Kidney (tissue), 14 donors: Measurements from ENCODE around the gene ARHGAP8. TPM values are rescaled to one million over a fixed set of nuclear protein-coding genes. Genes with fewer than 3 reads are reported as not detected.

Experiments
- DNase-seq, 5 donors: peaks; one replicate each; pipeline ENCODE4 v3.0.0-alpha.2; 2013 to 2020
- FAIRE-seq: peaks from 2 replicates; lab custom pipeline; 2012; peaks lifted over from hg19 to GRCh38; lab: Jason Lieb, UNC
- H3K27ac ChIP-seq, 2 donors: one replicate each; pipeline ENCODE4 v1.7.0; 2013; ENCODE audit warnings: low read depth in 2 of 2, low read length in 2 of 2, inconsistent platforms in 1 of 2
- H3K27me3 ChIP-seq: one replicate; pipeline ENCODE4 v1.7.1; 2013; ENCODE audit warnings: low read length, inconsistent platforms; ENCODE audit not compliant: control insufficient read depth, insufficient read depth
- H3K36me3 ChIP-seq, 3 donors: one replicate each; pipeline versions ENCODE4 v1.7.0 to v1.7.1; 2013; ENCODE audit warnings: low read length in 3 of 3, control low read depth in 1 of 3, inconsistent platforms in 1 of 3; ENCODE audit not compliant: insufficient read depth in 3 of 3, control insufficient read depth in 2 of 3
- H3K4me1 ChIP-seq, 3 donors: one replicate each; pipeline versions ENCODE4 v1.7.0 to v1.7.1; 2013; ENCODE audit warnings: low read length in 3 of 3, inconsistent platforms in 1 of 3, low read depth in 1 of 3; ENCODE audit not compliant: control insufficient read depth in 2 of 3, insufficient read depth in 2 of 3
- H3K4me3 ChIP-seq, 3 donors: one replicate each; pipeline versions ENCODE4 v1.7.0 to v1.8.1; 2013; ENCODE audit warnings: low read length in 3 of 3, control low read depth in 1 of 3, inconsistent platforms in 1 of 3
- H3K9ac ChIP-seq, 3 donors: one replicate each; pipeline versions ENCODE4 v1.7.0 to v1.7.1; 2013; ENCODE audit warnings: low read length in 3 of 3, control low read depth in 1 of 3, inconsistent platforms in 1 of 3
- H3K9me3 ChIP-seq, 3 donors: one replicate each; pipeline versions ENCODE4 v1.7.0 to v1.7.1; 2013; ENCODE audit warnings: low read length in 3 of 3, control low read depth in 1 of 3, inconsistent platforms in 1 of 3; ENCODE audit not compliant: control insufficient read depth in 2 of 3, insufficient read depth in 1 of 3
- intact Hi-C: fragments of 100-400 bp; cut with DNase I; formaldehyde crosslinking; loops from one replicate; pipeline ENCODE4 v1.11.1; 2022
- polyA plus RNA-seq: library from polyadenylated mRNA; stranded (reverse); fragments of 350-450 nt; fragmentation: Illumina TruSeq; extraction: RNeasy Lipid Tissue Mini Kit (QIAGEN cat#74804); gene quantifications from one replicate; pipeline ENCODE4 v1.2.3, GENCODE V29; 2014; ENCODE audit warnings: low read depth, low replicate concordance; ENCODE audit not compliant: insufficient read depth
- total RNA-seq: library from RNA; stranded (reverse); fragmentation: NEBNext Ultra II Directional; extraction: Animal tissue kit (Norgen Biotek cat#: 25700); gene quantifications from one replicate; pipeline ENCODE4 v1.2.1, GENCODE V29; 2021
- TF ChIP-seq, protein P1 (sequence below): IDR thresholded peaks from 3 replicates; pipeline ENCODE4 v1.5.1; 2012; ENCODE audit warnings: mild to moderate bottlenecking, moderate library complexity, borderline replicate concordance; ENCODE audit not compliant: insufficient read depth; ENCODE audit errors: extremely low read depth
- donor health status: control.
- donor health status: control.
- donor health status: control.
- donor health status: control.
- donor health status: control.
- donor health status: DM: yes; HTN: yes; CAD: no.
- donor health status: Normal renal cell carcinoma (clear cell type).

The ARHGAP8 gene
- total and polyA plus RNA-seq, 2 donors from 2014 or later = 30.2 to 35.7 TPM

DNA sequence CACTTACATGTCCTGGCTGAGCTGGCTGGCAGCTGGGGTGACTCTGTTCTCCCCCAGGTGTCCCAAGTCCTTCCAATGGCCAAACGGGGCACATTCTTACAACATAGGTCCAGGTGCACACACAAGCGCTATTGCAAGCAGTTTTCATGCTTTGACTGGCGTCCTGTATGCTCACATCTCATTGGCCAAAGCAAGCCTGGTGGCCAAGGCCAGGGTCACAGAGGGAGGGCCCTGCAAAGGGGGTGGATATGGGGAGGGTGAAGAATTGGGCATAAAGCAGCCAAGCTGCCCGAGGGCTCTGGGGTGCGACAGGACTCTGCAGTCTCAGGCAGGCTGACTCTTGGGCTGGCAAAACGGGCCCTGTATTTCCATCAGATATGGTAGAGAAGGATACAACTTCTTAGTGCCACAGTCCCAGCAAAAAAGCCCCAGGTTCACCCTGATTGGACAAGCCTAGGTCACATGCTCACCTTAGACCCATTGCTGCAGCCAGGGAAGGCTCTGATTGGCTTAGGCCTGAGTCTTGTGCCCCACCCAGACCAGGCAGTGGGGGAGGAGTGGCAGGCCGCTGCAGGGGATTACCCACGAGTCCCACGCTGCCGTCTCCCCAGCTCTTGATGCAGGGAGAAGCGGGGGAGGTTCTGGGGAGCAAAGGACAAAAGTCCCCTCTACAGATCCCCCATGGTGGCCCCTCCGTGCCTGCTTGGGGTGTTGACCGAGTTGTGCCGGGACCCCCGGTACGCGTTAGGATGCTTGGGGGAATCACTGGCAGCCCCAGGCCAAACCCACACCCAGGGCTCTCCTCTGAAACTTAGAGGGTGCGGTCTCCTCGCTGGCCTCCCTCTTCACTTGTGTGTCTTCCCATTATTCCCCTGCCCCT lies 110.8 kb downstream of the ARHGAP8 start:
- Histone ChIP-seq H3K9me3 (no peaks in the 10 kb centered on the region), H3K27ac (no peak overlapping the region), H3K27me3 (no peaks in the 10 kb centered on the region), H3K4me1 (no peaks in the 10 kb centered on the region), H3K36me3 (peaks cover 0 to 2% (median 0%) of the 10 kb centered on the region in 3 donors), H3K4me3 (no peak overlapping the region), H3K9ac (no peak overlapping the region)
- FAIRE-seq (no peak), DNase-seq (peak in 1 of 5 donors; percentile 66)
- TF ChIP-seq, protein P1, sequence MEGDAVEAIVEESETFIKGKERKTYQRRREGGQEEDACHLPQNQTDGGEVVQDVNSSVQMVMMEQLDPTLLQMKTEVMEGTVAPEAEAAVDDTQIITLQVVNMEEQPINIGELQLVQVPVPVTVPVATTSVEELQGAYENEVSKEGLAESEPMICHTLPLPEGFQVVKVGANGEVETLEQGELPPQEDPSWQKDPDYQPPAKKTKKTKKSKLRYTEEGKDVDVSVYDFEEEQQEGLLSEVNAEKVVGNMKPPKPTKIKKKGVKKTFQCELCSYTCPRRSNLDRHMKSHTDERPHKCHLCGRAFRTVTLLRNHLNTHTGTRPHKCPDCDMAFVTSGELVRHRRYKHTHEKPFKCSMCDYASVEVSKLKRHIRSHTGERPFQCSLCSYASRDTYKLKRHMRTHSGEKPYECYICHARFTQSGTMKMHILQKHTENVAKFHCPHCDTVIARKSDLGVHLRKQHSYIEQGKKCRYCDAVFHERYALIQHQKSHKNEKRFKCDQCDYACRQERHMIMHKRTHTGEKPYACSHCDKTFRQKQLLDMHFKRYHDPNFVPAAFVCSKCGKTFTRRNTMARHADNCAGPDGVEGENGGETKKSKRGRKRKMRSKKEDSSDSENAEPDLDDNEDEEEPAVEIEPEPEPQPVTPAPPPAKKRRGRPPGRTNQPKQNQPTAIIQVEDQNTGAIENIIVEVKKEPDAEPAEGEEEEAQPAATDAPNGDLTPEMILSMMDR = no peak
- intact Hi-C loops = no loop called here

- Histone ChIP-seq H3K9ac (no peak overlapping the region), H3K4me3 (no peak overlapping the region), H3K27me3 (no peaks in the 10 kb centered on the region), H3K9me3 (no peaks in the 10 kb centered on the region), H3K36me3 (peaks cover 0 to 2% (median 0%) of the 10 kb centered on the region in 3 donors), H3K27ac (no peak overlapping the region), H3K4me1 (no peaks in the 10 kb centered on the region)
- TF ChIP-seq, protein P1 = no peak
- intact Hi-C loops = no loop called here
- FAIRE-seq = no peak
- peak in 1 of 5 donors; percentile 71 for DNase-seq
These were observed 113.0 kb downstream of the ARHGAP8 start for GRCh38 chr22:44865193-44866057.

- Histone ChIP-seq H3K27ac (no peak overlapping the region), H3K4me1 (no peaks in the 10 kb centered on the region), H3K4me3 (no peak overlapping the region), H3K9me3 (peaks cover 0 to 2% (median 0%) of the 10 kb centered on the region in 3 donors), H3K9ac (no peak overlapping the region), H3K27me3 (no peaks in the 10 kb centered on the region), H3K36me3 (no peaks in the 10 kb centered on the region)
- FAIRE-seq (no peak), DNase-seq (peak in 1 of 5 donors; percentile 47)
- intact Hi-C loops = no loop called here
- TF ChIP-seq, protein P1 = no peak
These were observed 116.8 kb downstream of the ARHGAP8 start for GRCh38 chr22:44869196-44869595.
